Stimulated activated CD8-positive, alpha-beta memory T cell treated with anti-CD3 and anti-CD28 coated beads, Interleukin-15, amount 100 ng/mL, for 4 hours (primary cell): ENCODE results near the gene B4GAT1.

Experiments used
- DNase-seq, 2 donors: peaks; one replicate each; pipeline ENCODE4 v3.0.0-alpha.2; 2020; ENCODE audit warnings: low read depth in 2 of 2

B4GAT1 gene

GRCh38 chr11:66309475-66309874 lies 38.0 kb downstream of the B4GAT1 start:
- DNase-seq: no peak

- no peak for DNase-seq
Measured at GRCh38 chr11:66302656-66303055, 44.8 kb downstream of the B4GAT1 start.

GRCh38 chr11:66299186-66299585 lies 48.2 kb downstream of the B4GAT1 start:
- DNase-seq: no peak

- no peak for DNase-seq
Measured at GRCh38 chr11:66297610-66298009, 49.8 kb downstream of the B4GAT1 start.
